BJ (cell line): ENCODE results near the gene ATG5. TPM values are rescaled to one million over a fixed set of nuclear protein-coding genes. Genes with fewer than 3 reads are reported as not detected.

Experiments used
- CTCF ChIA-PET: fragments of 350-600 bp; formaldehyde crosslinking; extraction: SDS; loops from one replicate; lab custom pipeline; 2021; ENCODE audit warnings: antibody characterized with exemption, inconsistent platforms; lab: Yijun Ruan, JAX
- POLR2A ChIA-PET: fragments of 300-600 bp; sonication (Branson Sonifier 250); formaldehyde crosslinking; extraction: SDS; loops from one replicate; lab custom pipeline; 2021; ENCODE audit warnings: antibody characterized with exemption; lab: Charles Lee
- DNase-seq: peaks from one replicate; pipeline ENCODE4 v3.0.0-alpha.2; 2011; ENCODE audit warnings: low read depth
- H3K27me3 ChIP-seq: 2 replicates; pipeline ENCODE4 v1.6.0; 2011; ENCODE audit warnings: low read length; ENCODE audit not compliant: control insufficient read depth, insufficient read depth
- H3K36me3 ChIP-seq: 2 replicates; pipeline ENCODE4 v1.5.1; 2011; ENCODE audit warnings: low read length; ENCODE audit not compliant: control insufficient read depth, insufficient read depth
- H3K4me3 ChIP-seq: 2 replicates; pipeline ENCODE4 v1.5.1; 2011; ENCODE audit warnings: low read depth, mild to moderate bottlenecking, control low read depth, low read length
- CTCF ChIP-seq: IDR thresholded peaks from 2 replicates; pipeline ENCODE4 v1.5.1; 2011; ENCODE audit warnings: low read depth, mild to moderate bottlenecking, control low read depth, inconsistent platforms, low read length, moderate library complexity; ENCODE audit not compliant: insufficient read depth
- polyA plus RNA-seq: library from polyadenylated mRNA; depleted of rRNA; stranded (reverse); fragments of >200 nt; gene quantifications from 2 replicates; pipeline ENCODE4 v1.2.3, GENCODE V29; 2011

ATG5 gene
- polyA plus RNA-seq, 1 experiment = 18.6 TPM

GRCh38 chr6:106293116-106293515 lies 32.4 kb downstream of the ATG5 start:
- no peak overlapping the region for H3K4me3 ChIP-seq
- CTCF ChIA-PET = no interaction called here
- no peaks in the 10 kb centered on the region for H3K27me3 ChIP-seq
- POLR2A ChIA-PET = no interaction called here
- TF ChIP-seq CTCF = no peak
- no peak for DNase-seq
- H3K36me3 ChIP-seq = no peaks in the 10 kb centered on the region

GRCh38 chr6:106290954-106291353 lies 34.6 kb downstream of the ATG5 start:
- ChIA-PET POLR2A (no interaction called here), CTCF (interaction anchor here (0.6 to 0.7 kb wide), 2 partner anchors 249 to 296 kb away, joined by 3 read pairs; no protein-coding TSS in a partner anchor)
- DNase-seq = no peak
- Histone ChIP-seq H3K27me3 (no peaks in the 10 kb centered on the region), H3K36me3 (no peaks in the 10 kb centered on the region), H3K4me3 (no peak overlapping the region)
- TF ChIP-seq CTCF = no peak

DNA sequence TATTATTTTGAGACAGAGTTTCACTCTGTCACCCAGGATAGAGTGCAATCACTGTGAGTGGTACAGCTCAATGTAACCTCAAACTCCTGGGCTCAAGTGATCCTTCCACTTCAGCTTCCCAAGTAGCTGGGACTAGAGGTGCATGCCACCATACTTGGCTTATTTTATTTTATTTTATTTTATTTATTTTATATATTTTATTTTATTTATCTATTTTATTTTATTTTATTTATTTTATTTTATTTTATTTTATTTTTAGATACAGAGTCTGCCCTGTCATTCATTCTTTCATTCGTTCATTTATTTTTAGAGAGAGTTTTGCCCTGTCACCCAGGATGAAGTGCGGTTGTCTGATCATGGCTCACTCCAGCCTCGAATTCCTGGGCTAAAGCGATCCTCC lies 35.5 kb downstream of the ATG5 start:
- ChIA-PET POLR2A (no interaction called here), CTCF (interaction anchor here (1.0 to 1.4 kb wide), 2 partner anchors 34 to 859 kb away, joined by 3 to 4 read pairs; no protein-coding TSS in a partner anchor)
- no peak overlapping the region for H3K4me3 ChIP-seq
- DNase-seq = no peak
- TF ChIP-seq CTCF = no peak
- no peaks in the 10 kb centered on the region for H3K27me3 ChIP-seq
- H3K36me3 ChIP-seq = no peaks in the 10 kb centered on the region

- ChIA-PET POLR2A (no interaction called here), CTCF (interaction anchor here (1.0 to 2.8 kb wide), 2 partner anchors 13 to 14 kb away, joined by 3 to 10 read pairs; no protein-coding TSS in a partner anchor)
- no peak for TF ChIP-seq CTCF
- H3K36me3 ChIP-seq = no peaks in the 10 kb centered on the region
- no peaks in the 10 kb centered on the region for H3K27me3 ChIP-seq
- no peak overlapping the region for H3K4me3 ChIP-seq
- no peak for DNase-seq
Measured at GRCh38 chr6:106287215-106287614, 38.3 kb downstream of the ATG5 start.

GRCh38 chr6:106286746-106287145 lies 38.8 kb downstream of the ATG5 start:
- Histone ChIP-seq H3K36me3 (no peaks in the 10 kb centered on the region), H3K27me3 (no peaks in the 10 kb centered on the region), H3K4me3 (no peak overlapping the region)
- no peak for TF ChIP-seq CTCF
- ChIA-PET CTCF (interaction anchor here (1.0 to 2.8 kb wide), 3 partner anchors 13 to 63 kb away, joined by 3 to 10 read pairs (median 3); no protein-coding TSS in a partner anchor), POLR2A (no interaction called here)
- no peak for DNase-seq
